ENCODE measurements around the gene SLC5A11. TPM values are rescaled to one million over a fixed set of nuclear protein-coding genes. Genes with fewer than 3 reads are reported as not detected.
"Not testable (repeated sequence)": the region's sequence is repeated elsewhere in the genome, so short reads cannot be mapped to it uniquely, and the experiment has no call there.

SLC5A11 gene
- polyA plus RNA-seq, 3 donors from 2014 or later, result not detected

DNA sequence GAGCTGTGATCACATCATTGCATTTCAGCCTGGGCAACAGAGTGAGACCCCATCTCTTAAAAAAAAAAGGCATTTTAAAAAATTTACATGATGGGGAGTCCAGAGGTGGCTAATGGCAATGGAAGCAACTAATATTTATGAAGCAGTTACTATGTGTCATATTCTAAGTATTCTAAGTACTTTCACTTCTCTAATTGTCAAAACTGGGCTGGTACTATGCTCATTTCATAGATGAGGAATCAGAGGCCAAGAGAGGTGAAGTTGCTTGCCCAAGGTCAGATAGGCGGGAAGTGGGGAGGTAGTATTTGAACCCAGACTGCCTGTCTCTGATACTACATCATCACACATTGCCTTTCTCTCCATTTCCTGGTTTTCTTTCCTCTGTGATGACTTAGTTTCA lies 50.7 kb downstream of the SLC5A11 start:
- H3K4me1 Mint-ChIP-seq, result no peaks in the 10 kb centered on the region
- no peak overlapping the region for H3K4me3 Mint-ChIP-seq
- H3K27ac Mint-ChIP-seq, result no peak overlapping the region
- H3K36me3 Mint-ChIP-seq, result no peaks in the 10 kb centered on the region
- no peak for DNase-seq
- H3K27me3 Mint-ChIP-seq (ENCODE audit: low read depth in 3 of 3), result no peaks in the 10 kb centered on the region
- H3K9me3 Mint-ChIP-seq, result no peaks in the 10 kb centered on the region

DNA sequence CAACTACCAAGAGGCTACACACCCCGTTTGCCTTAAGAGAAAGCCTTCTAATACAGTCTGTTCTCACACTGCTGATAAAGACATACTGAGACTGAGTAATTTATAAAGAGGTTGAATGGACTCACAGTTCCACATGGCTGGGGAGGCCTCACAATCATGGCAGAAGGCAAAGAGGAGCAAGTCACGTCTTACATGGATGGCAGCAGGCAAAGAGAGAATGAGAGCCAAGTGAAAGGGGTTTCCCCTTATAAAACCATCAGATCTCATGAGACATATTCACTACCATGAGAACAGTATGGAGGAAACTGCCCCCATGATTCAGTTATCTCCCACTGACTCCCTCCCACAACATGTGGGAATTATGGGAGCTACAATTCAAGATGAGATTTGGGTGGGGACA lies 51.8 kb downstream of the SLC5A11 start:
- not testable (repeated sequence) for H3K27me3 Mint-ChIP-seq (ENCODE audit: low read depth in 3 of 3); DNase-seq; H3K36me3 Mint-ChIP-seq; H3K9me3 Mint-ChIP-seq; H3K27ac Mint-ChIP-seq; H3K4me1 Mint-ChIP-seq; H3K4me3 Mint-ChIP-seq

DNA sequence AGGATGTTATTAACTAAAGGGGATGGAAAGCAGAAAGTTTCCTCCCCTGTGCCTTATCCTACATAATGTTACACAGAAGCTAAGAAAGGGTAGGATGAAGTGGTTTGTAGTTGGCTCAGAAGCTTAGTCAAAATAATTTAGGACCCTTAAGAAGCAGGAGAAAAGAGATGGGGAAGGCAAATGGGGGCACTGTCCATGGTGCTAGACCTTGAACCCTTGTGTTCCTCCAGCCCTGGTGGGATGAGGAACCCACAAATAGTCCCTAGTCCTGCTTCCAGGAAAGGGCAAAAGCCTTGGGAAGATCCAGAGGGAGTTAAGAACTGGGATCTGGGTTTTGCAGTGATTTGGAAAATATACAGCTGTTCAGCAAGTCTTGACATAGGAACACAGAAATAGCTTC lies 54.5 kb downstream of the SLC5A11 start:
- H3K9me3 Mint-ChIP-seq, result no peaks in the 10 kb centered on the region

DNA sequence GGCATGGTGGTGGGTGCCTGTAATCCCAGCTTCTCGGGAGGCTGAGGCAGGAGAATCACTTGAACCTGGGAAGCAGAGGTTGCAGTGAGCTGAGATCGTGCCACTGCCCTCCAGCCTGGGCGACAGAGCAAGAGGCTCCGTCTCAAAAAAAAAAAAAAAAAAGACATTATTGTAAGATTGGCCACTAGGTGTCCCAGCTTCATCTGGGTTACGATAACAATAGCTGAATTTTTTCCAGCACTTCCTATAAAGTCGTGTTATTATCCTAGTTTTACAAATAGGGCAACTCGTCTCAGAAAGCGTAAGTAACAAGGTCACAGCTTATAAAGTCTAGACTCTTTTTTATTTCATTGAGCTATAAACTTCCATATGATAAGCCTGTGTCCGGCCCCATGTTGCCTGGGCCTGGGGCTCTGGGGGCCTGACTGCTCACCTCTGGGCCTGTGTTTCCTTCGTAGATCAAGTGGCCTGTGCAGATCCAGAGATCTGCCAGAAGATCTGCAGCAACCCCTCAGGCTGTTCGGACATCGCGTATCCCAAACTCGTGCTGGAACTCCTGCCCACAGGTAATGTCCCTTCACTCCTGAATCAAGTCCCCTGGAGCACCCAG lies 60.5 kb downstream of the SLC5A11 start:
- Mint-ChIP-seq H3K4me1 (no peaks in the 10 kb centered on the region), H3K4me3 (no peak overlapping the region), H3K36me3 (no peaks in the 10 kb centered on the region), H3K27ac (no peak overlapping the region), H3K27me3 (ENCODE audit: low read depth in 3 of 3) (peaks cover 0 to 2% (median 2%) of the 10 kb centered on the region in 3 donors), H3K9me3 (no peaks in the 10 kb centered on the region)
- no peak for DNase-seq

More for the DNA sequence above, 54.5 kb downstream of the SLC5A11 start:
- Mint-ChIP-seq H3K36me3 (no peaks in the 10 kb centered on the region), H3K4me1 (no peaks in the 10 kb centered on the region), H3K27ac (no peak overlapping the region), H3K27me3 (ENCODE audit: low read depth in 3 of 3) (peaks cover 0 to 2% (median 0%) of the 10 kb centered on the region in 3 donors), H3K4me3 (no peak overlapping the region)
- DNase-seq, result no peak

DNA sequence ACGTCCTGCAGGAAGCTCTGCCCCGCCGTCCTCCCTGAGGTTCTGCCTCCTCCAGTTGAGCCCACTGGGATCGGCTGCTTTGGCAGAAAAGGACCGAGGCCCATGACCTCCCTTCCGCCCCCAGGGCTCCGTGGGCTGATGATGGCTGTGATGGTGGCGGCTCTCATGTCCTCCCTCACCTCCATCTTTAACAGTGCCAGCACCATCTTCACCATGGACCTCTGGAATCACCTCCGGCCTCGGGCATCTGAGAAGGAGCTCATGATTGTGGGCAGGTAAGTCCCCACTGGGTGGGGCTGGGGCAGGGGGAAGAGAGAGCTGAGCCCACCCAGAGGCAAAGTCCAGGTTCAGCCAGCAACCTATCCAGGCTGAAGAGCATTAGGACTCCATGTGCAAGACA lies 61.1 kb downstream of the SLC5A11 start:
- no peaks in the 10 kb centered on the region for H3K4me1 Mint-ChIP-seq
- no peaks in the 10 kb centered on the region for H3K36me3 Mint-ChIP-seq
- no peaks in the 10 kb centered on the region for H3K9me3 Mint-ChIP-seq
- DNase-seq, result no peak
- H3K27ac Mint-ChIP-seq, result no peak overlapping the region
- no peak overlapping the region for H3K4me3 Mint-ChIP-seq
- H3K27me3 Mint-ChIP-seq (ENCODE audit: low read depth in 3 of 3), result peaks cover 0 to 2% (median 2%) of the 10 kb centered on the region in 3 donors

DNA sequence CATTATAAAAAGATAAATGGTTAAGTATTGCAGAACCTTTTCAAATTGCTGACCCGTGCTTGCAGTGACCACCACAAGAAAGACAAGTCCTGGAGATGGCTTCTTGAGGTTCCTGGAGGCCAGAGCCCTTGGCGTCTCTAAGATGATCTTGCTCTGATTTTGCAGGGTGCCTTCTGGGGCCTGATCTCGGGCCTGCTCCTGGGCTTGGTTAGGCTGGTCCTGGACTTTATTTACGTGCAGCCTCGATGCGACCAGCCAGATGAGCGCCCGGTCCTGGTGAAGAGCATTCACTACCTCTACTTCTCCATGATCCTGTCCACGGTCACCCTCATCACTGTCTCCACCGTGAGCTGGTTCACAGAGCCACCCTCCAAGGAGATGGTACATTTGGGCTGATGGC lies 63.0 kb downstream of the SLC5A11 start:
- H3K27ac Mint-ChIP-seq, result no peak overlapping the region
- H3K36me3 Mint-ChIP-seq, result no peaks in the 10 kb centered on the region
- DNase-seq, result no peak
- no peaks in the 10 kb centered on the region for H3K4me1 Mint-ChIP-seq
- H3K4me3 Mint-ChIP-seq, result no peak overlapping the region
- no peaks in the 10 kb centered on the region for H3K9me3 Mint-ChIP-seq
- peaks cover 0 to 2% (median 2%) of the 10 kb centered on the region in 3 donors for H3K27me3 Mint-ChIP-seq (ENCODE audit: low read depth in 3 of 3)

DNA sequence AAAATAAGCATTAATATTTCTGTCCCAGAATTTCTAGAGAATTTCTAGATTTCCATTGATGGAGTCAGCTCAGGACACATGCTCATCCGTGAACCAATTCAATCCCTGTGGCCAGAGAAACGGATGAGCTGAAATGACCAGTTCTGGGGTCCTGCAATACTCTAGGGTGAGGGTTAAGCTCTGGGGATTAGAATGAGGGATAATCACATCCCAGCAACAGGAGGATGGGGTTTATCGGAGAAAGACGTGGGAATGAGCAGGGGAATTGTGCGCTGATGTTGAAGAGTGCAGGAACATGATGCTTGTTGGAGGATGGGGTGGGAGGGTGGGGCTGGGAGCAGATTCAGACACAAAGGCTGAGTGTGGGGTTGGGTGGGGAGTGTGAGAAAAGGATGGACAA lies 64.1 kb downstream of the SLC5A11 start:
- no peaks in the 10 kb centered on the region for H3K4me1 Mint-ChIP-seq
- H3K27ac Mint-ChIP-seq, result no peak overlapping the region
- H3K4me3 Mint-ChIP-seq, result no peak overlapping the region
- H3K9me3 Mint-ChIP-seq, result no peaks in the 10 kb centered on the region
- DNase-seq, result no peak
- H3K36me3 Mint-ChIP-seq, result peaks cover 0 to 2% (median 0%) of the 10 kb centered on the region in 3 donors
- H3K27me3 Mint-ChIP-seq (ENCODE audit: low read depth in 3 of 3), result peaks cover 0 to 2% (median 0%) of the 10 kb centered on the region in 3 donors

DNA sequence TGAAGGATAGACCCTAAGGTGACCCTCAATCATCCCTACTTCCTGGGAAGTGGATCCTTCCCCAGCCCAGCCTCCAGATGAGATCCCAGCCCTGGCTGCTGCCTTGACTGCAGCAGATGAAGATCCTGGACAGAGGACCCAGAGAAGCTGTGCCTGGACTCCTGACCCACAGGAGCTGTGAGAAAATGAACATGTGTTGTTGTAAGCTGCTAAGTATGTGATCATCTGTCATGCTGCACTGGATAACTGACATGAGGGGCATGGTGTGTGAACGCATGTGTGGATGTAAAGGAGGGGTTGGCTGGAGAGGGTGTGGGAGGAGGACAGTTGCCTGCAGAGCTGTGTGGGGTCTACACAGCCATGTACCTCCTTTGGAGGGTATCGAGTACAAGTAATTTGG lies 69.3 kb downstream of the SLC5A11 start:
- peaks cover 2 to 9% of the 10 kb centered on the region in 2 donors for H3K4me1 Mint-ChIP-seq
- peak overlapping the region in 1 of 6 donors; percentile 14 for H3K27ac Mint-ChIP-seq
- H3K27me3 Mint-ChIP-seq (ENCODE audit: low read depth in 3 of 3), result peaks cover 0 to 7% (median 0%) of the 10 kb centered on the region in 3 donors
- peaks cover 7 to 15% (median 8%) of the 10 kb centered on the region in 3 donors for H3K36me3 Mint-ChIP-seq
- H3K4me3 Mint-ChIP-seq, result no peak overlapping the region
- no peak for DNase-seq
- no peaks in the 10 kb centered on the region for H3K9me3 Mint-ChIP-seq

DNA sequence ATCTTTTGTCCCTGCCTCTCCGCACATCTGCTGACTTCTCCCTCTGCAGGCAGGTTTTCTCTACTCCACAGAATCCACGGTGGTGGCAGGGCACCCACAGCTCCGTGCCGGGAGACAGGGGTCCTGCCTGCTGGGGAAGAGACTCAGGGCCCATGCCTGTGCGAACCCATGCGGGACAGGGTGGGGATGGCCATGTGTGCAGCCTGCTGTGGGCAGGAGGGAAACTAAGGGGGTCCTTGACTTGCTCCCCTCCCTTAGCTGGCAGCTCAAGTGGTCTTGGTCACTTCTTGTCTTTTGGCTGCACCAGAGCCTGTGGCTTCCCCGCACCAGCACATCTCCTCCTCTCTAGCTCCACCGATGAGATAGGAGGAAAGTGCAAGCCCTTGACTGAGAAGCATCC lies 69.8 kb downstream of the SLC5A11 start:
- H3K27ac Mint-ChIP-seq, result no peak overlapping the region

DNA sequence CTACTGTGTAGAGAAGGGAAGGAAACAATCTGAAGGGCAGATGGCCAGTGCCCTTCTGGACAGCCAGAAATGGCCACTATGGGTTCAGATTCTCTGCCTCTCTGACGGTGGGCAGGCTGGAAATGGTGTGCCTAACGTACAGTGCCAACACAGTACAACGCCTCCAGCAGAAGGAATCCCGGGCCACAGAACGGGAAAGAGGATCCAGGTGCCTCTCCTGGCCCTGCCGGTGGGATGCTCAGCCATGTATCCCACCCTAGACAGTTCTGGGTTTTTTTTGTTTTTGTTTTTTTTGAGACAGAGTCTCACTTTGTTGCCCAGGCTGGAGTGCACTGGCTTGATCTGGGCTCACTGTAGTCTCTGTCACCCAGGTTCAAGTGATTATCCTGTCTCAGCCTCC lies 71.5 kb downstream of the SLC5A11 start:
- Mint-ChIP-seq H3K9me3 (no peaks in the 10 kb centered on the region), H3K27ac (peak overlapping the region in 1 of 6 donors; percentile 35), H3K4me1 (peaks cover 24 to 31% of the 10 kb centered on the region in 2 donors), H3K4me3 (no peak overlapping the region), H3K36me3 (peaks cover 8 to 25% (median 12%) of the 10 kb centered on the region in 3 donors), H3K27me3 (ENCODE audit: low read depth in 3 of 3) (peaks cover 0 to 7% (median 0%) of the 10 kb centered on the region in 3 donors)
- DNase-seq, result no peak

More for the DNA sequence above, 69.8 kb downstream of the SLC5A11 start:
- no peak overlapping the region for H3K4me3 Mint-ChIP-seq
- DNase-seq, result no peak
- H3K27me3 Mint-ChIP-seq (ENCODE audit: low read depth in 3 of 3), result peaks cover 0 to 7% (median 0%) of the 10 kb centered on the region in 3 donors
- H3K9me3 Mint-ChIP-seq, result no peaks in the 10 kb centered on the region
- peaks cover 7 to 15% of the 10 kb centered on the region in 2 donors for H3K4me1 Mint-ChIP-seq
- peaks cover 7 to 15% (median 8%) of the 10 kb centered on the region in 3 donors for H3K36me3 Mint-ChIP-seq

DNA sequence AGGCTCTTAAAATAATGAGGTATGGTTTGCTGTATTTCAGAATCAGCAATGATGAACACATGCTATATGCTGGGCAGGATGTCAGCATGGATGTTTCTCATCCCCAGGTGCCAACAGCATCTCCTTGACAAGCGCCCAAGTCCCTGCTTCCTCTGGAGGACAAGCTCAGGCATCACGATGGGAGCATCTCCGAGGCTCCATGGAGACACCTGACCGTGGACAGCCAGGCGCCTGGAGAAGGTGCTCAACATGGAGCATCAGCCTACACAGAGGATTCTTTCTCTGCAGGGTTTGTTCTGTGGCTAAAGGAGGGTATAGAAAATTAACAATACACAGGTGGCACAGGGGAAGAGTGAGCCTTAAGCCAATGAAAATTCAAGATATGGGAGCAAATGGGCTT lies 72.1 kb downstream of the SLC5A11 start:
- Mint-ChIP-seq H3K9me3 (no peaks in the 10 kb centered on the region), H3K27me3 (ENCODE audit: low read depth in 3 of 3) (peaks cover 0 to 7% (median 0%) of the 10 kb centered on the region in 3 donors), H3K27ac (peak overlapping the region in 1 of 6 donors; percentile 17), H3K36me3 (peaks cover 8 to 25% (median 12%) of the 10 kb centered on the region in 3 donors), H3K4me3 (no peak overlapping the region), H3K4me1 (peaks cover 26 to 34% of the 10 kb centered on the region in 2 donors)
- no peak for DNase-seq

DNA sequence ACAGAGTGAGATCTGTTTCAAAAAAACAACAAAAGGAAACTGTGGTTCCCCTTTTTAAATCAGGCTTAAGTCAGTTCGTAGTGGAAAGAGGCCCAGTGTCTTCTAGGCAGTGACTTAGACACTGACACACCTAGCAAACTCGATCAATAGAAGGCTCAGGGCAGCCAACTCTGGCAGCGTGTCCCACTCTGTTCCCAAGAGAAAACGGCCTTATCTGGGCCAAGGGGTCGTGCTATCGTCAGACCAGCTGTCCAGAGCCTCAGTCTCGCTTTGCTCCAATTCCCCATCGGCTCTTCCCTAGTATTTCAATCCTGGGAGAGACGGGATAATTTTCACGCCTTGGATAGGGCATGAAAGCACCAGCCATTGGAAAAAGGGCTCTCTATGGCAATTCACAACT lies 72.9 kb downstream of the SLC5A11 start:
- Mint-ChIP-seq H3K4me1 (peaks cover 26 to 34% of the 10 kb centered on the region in 2 donors), H3K36me3 (peaks cover 8 to 25% (median 12%) of the 10 kb centered on the region in 3 donors), H3K9me3 (no peaks in the 10 kb centered on the region), H3K27me3 (ENCODE audit: low read depth in 3 of 3) (peaks cover 0 to 7% (median 0%) of the 10 kb centered on the region in 3 donors), H3K4me3 (no peak overlapping the region), H3K27ac (no peak overlapping the region)
- DNase-seq, result no peak

DNA sequence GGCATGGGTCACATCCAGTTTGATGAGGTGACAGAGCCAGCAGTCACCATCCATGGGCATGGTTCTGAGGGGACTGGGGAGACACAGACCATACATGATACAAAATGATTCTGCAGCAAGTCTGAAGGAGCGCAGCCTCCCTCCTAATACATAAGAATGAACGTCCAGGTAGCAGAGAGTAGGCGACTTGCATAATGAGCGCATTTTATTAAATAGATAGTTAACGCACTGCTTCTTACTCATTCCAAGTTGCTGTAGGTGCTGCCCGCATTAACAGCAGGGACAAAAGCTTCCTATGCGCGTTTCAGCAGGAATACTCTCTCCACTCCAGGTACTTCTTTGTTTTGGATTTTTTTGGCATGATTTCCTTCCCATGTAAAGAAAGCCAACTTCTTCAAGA lies 73.8 kb downstream of the SLC5A11 start:
- peaks cover 26 to 34% of the 10 kb centered on the region in 2 donors for H3K4me1 Mint-ChIP-seq
- peaks cover 8 to 25% (median 12%) of the 10 kb centered on the region in 3 donors for H3K36me3 Mint-ChIP-seq
- H3K4me3 Mint-ChIP-seq, result no peak overlapping the region
- H3K27me3 Mint-ChIP-seq (ENCODE audit: low read depth in 3 of 3), result peaks cover 0 to 7% (median 0%) of the 10 kb centered on the region in 3 donors
- H3K27ac Mint-ChIP-seq, result peak overlapping the region in 3 of 6 donors; percentile 12 to 65 (median 57)
- no peak for DNase-seq
- H3K9me3 Mint-ChIP-seq, result no peaks in the 10 kb centered on the region

DNA sequence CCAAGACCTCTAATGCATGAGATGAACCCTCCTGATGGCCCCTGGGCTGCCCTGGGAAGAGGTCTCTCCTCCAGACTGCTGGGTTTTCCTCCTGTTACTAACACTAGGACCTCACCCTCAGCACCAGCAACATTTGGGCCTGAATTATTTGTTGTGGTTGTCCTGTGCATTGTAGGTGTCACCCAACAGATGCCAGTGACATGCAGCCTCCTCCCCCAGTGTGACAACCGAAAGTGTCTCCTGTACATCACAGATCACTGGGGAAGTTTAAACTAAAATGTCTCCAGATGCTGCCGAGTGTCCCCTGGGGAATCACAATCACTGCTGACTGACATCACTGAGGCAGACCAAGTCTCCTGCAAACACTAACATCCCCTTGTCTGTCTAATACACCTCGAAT lies 74.8 kb downstream of the SLC5A11 start:
- H3K4me3 Mint-ChIP-seq, result peak overlapping the region; percentile 54 to 77 (median 68)
- H3K27me3 Mint-ChIP-seq (ENCODE audit: low read depth in 3 of 3), result peaks cover 0 to 7% (median 0%) of the 10 kb centered on the region in 3 donors
- peaks cover 26 to 34% of the 10 kb centered on the region in 2 donors for H3K4me1 Mint-ChIP-seq
- DNase-seq, result peak in 2 of 3 donors; percentile 4 to 6
- H3K9me3 Mint-ChIP-seq, result no peaks in the 10 kb centered on the region
- peaks cover 3 to 22% (median 12%) of the 10 kb centered on the region in 3 donors for H3K36me3 Mint-ChIP-seq
- peak overlapping the region; percentile 20 to 88 (median 86) for H3K27ac Mint-ChIP-seq
